CD4-positive, alpha-beta T cell treated with Interleukin-2 at 100 ng/mL for 4 hours (primary cell): ENCODE measurements around the gene NR2F1-AS1.
"Not testable (repeated sequence)": the region's sequence is repeated elsewhere in the genome, so short reads cannot be mapped to it uniquely, and the experiment has no call there.

Experiments used
- DNase-seq: peaks from one replicate; pipeline ENCODE4 v3.0.0-alpha.2; 2020; ENCODE audit warnings: low spot score

The NR2F1-AS1 gene

DNA sequence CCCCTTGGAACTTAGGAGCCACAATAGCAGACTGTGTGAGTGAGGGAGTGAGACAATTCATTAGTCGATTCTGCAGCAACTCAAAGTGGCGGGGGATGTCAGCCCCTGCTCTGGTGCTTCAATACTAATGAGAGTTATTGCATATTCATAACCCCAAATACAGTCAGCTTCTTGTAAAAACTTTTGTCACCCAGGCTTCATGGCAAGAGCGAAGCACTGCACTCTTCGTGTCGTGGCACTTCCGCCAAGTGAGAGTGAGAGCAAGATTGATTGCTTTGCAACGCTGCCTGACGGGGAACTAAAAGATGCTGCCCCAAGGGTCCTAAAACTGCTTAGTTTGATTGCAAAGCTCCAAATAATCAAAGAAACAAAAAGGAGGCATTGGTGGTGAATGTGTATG lies 150.9 kb downstream of the NR2F1-AS1 start:
- DNase-seq: no peak

GRCh38 chr5:93428868-93429267 lies 152.2 kb downstream of the NR2F1-AS1 start:
- no peak for DNase-seq

DNA sequence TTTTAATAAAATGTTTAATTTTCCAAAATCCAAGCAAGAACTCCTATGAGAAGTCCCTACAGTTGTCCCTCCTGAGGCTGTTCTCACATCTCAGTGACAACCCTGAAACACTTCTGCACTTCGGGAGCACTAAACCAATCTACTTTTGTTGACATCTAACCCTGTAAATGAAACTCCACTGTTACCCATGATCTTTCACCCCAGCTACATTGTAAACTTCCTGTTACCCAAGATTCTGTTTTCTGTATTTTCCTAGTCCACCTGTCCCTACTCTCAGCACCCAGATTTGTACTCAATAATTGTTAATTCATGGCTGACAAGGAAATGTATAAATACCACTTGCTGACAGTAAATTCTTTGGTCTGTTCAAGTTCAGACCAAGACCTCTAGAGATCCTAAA lies 153.7 kb downstream of the NR2F1-AS1 start:
- no peak for DNase-seq

DNA sequence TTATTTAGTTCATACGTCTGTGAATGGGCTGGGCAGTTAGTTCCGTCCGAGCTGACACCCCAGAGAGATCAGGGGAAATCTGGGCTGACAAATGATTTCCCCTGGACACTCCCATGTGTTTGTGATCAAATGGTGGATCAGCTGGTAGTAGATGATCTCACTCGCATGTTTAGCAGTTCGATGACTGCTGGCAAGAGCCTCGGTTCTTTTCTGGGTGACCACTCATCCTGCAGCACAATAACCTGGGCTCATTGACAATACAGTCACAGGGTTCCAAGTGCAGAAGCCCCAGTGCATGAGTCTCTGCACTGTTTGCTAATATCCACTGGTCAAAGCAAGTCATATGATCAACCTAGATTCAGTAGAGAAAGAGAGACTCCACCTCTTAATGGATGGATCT lies 155.9 kb downstream of the NR2F1-AS1 start:
- no peak for DNase-seq

DNA sequence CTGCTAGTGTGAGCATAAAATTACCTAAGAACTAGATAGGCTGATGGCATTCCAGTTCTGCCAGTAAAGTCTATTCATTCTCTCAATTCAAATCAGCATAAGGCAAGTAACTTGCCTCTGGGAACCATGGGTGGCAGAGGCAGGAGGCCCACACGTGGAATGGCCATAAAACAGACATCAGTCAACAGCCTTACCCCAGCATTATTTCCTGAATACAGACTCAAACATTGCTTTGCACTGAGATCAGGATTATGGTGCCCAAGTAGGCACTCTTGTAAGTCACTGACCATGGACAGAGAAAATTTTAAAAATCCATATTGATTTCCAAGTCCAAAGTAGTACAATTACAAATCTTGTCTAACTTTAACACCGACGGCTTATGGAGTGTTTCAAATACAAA lies 157.7 kb downstream of the NR2F1-AS1 start:
- DNase-seq: no peak

GRCh38 chr5:93422652-93423280 lies 158.3 kb downstream of the NR2F1-AS1 start:
- no peak for DNase-seq

DNA sequence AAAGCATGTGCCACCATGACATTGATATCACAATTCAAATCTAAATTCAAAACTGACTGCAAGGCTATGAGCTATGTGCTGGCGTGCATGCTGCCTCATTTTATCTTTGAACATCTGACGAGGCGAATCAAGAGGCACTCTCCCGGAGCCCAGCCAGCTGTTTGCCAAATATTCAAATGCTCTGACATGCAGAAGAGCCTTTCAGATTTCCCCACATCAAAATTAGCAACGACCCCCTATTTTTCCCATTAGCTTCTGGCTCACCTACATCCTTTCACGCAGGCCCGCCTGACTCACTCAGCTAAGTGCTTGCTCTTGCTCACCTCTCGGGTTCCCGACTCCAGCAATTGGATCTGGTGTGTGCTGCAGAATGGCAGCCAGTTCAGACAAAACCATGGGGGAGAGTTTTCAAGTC lies 159.0 kb downstream of the NR2F1-AS1 start:
- DNase-seq: no peak

- DNase-seq: no peak
Observed at GRCh38 chr5:93421468-93421867, 159.6 kb downstream of the NR2F1-AS1 start.

DNA sequence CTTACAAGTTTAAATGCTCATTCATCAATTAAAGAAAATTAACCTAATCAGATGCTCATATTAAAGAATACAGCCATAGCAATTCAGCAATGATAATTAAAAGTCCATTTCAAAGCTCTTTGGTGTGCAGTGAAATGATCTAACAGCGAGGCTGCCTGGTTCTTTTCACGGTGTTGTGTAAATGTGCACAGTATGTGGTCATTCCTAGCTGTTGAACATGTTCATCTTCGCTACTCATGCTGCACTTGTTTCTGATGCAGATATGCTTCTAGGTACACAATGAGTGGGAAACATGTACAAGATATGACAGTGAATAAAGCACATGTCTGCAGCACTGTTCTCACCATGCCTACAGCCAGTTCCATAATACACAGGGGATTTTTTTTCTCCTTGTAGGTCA lies 163.5 kb downstream of the NR2F1-AS1 start:
- DNase-seq: no peak

DNA sequence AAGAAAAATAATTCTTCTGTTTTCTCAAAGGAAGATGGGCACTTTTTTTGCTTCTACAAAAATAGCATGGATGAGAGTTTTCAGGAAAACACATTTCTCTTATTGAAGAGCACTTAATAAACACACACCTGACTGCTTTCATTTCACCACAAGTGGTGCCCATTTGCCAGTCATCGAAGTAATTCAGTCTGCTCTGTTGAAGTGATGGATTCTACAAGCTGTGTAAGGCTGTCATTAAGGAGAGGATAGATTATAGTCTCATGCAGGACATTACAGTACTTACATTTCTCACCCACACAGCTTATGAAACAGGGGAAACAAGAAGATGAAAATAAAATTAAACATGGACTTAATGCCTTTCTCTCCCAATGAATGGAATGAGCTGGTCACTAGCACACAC lies 165.2 kb downstream of the NR2F1-AS1 start:
- no peak for DNase-seq

GRCh38 chr5:93411716-93412115 lies 169.3 kb downstream of the NR2F1-AS1 start:
- no peak for DNase-seq

DNA sequence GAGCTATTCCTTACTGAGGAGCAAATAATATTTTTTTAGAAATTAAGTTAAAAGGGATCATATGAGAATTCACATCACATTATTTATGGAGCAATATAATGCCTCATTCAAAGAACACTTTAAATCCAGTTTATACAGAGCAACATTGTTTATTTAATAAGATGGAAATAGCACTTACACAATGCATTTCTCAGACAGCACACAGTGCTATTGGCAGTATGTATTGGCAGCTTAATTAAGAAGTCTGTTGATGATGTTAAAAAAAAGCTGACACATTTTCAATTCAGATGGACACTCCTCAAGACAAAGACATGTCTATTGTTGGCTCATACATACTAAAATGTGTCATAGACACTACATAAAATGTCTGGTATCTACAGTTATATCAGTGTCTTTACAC lies 171.3 kb downstream of the NR2F1-AS1 start:
- no peak for DNase-seq

DNA sequence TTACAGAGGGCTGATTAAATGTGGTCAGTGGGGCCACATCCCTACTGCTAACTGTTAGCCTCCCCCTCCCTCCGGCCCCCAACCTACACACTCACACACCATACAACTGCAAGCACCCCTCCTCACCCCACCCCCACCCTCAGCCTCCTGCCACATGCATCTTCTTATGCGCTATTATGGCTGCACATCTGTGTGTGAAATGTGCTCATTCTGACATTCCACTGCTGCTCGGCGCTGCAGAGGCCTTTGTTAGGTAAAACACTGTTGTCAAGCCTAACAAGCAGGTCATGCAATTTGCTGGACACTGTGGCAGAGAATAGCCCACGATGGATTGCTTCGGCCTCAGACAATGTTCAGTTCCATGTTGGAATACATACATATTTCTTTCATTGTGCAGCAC lies 173.6 kb downstream of the NR2F1-AS1 start:
- no peak for DNase-seq

- DNase-seq: no peak
Observed at GRCh38 chr5:93406971-93407401, 174.0 kb downstream of the NR2F1-AS1 start.

DNA sequence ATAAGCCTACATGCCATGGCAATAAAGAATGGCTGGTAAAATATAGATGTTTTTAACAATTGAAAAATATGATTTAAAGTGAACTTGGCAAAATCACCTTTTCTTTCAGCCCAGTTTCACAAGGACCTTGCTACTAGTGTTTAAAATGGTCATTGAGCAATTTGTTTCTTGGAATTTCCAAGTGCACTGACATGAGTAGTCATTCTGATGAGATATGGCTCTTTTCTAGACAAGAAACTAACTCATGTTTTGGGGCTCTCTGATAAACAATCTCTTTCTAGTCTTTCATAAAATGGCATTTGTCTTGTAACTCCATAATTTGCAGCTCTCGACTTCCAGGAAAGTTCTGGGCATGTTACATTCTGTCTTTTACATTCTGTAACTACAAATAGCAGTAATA lies 176.8 kb downstream of the NR2F1-AS1 start:
- DNase-seq: no peak

GRCh38 chr5:93403141-93403928 lies 177.7 kb downstream of the NR2F1-AS1 start:
- DNase-seq: no peak

DNA sequence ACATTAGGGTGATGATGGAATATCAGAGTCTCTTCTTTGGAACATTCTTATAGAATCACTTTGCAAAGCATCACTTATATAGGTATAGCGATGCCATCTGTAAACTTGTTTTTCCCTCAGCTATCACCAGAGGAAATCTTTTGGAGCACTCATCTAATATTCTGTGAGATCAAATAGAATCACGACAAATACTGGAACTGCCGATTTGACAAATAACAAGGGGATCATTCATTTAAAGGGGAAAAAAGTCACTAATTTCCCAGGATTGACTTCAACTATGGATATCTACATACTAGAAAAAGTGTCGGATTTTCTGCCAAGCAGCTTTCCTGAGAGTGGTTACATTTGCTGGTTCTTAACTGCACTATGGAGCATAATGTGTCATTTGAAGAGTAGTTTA lies 178.6 kb downstream of the NR2F1-AS1 start:
- DNase-seq: no peak

- no peak for DNase-seq
Observed at GRCh38 chr5:93401634-93402213, 179.3 kb downstream of the NR2F1-AS1 start.

DNA sequence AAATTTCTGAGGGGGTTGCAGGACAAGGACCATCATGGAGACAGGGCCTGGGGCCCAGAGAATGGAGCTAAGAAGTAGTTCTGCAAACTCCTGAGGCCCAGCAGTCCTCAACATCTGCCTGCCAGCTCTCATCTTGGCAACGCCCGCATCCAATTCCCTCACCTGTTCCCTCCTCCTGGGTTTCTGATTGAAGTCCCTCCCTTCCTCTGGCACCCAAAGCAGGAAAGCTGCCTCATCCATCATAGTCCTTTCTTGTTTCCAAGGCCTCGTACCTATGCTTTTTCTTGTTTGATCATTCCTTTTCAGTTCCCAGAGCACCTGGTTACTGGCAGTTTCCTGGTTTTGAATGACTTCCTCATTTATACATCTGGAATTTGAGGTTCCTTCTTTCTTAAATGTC lies 181.3 kb downstream of the NR2F1-AS1 start:
- DNase-seq: no peak

DNA sequence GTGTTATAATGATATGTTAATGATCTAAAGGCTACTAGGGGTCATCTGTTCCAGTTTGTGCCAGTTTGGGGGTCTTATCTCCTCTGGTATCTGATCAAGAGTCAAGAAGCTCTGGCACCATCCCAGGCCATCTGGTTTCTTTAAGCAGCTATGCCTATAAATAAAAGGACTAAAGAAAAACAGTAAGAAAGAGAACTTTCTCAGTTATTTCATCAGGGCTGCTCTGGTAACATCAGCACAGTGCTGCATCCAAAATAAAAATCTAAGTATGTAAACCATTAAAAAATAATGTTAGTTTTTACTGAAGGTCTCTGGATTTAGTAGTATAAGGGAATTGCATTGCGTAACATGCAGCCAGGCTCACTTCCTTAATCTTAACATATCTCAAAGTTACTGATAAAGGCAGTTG lies 185.0 kb downstream of the NR2F1-AS1 start:
- DNase-seq: no peak

- DNase-seq: no peak
Observed at GRCh38 chr5:93395010-93395409, 186.0 kb downstream of the NR2F1-AS1 start.

DNA sequence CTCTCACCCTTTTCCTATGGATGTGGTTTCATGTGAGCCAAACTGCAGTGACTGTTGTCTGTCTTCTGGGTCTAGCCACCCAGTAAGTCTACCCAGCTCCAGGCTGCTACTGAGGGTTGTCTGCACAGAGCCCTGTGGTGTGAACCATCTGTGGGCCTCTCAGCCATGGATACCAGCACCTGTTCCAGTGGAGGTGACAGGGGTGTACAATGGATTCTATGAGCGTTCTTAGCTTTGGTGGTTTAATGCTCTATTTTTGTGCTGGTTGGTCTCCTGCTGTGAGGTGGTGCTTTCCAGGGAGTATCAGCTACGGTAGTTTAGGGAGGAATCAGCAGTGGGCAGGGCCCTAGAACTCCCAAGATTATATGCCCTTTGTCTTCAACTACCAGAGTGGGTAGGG lies 186.7 kb downstream of the NR2F1-AS1 start:
- no peak for DNase-seq

DNA sequence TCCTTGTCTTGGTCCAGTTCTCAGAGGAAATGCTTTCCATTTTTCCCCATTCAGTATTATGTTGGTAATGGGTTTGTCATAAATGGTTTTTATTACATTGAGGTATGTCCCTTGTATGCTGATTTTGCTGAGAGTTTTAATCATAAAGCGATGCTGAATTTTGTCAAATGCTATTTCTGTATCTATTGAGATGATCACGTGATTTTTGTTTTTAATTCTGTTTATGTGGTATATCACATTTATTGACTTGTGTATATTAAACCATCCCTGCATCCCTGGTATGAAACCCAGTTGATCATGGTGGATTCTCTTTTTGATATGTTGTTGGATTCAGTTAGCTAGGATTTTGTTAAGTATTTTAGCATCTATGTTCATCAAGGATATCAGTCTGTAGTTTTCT lies 189.8 kb downstream of the NR2F1-AS1 start:
- not testable (repeated sequence) for DNase-seq
